NCI-H1417 (cell line): Measurements from ENCODE around the gene SMIM38.
"Not testable (repeated sequence)": the region's sequence is repeated elsewhere in the genome, so short reads cannot be mapped to it uniquely, and the experiment has no call there.

Experiments used
- DNase-seq, 3 experiments: peaks; one replicate each; lab custom pipeline; 2025; lab: John Stamatoyannopoulos, UW

SMIM38 gene

GRCh38 chr11:69140161-69140560 lies 15.6 kb upstream of the SMIM38 start:
- DNase-seq: not testable (repeated sequence)

DNA sequence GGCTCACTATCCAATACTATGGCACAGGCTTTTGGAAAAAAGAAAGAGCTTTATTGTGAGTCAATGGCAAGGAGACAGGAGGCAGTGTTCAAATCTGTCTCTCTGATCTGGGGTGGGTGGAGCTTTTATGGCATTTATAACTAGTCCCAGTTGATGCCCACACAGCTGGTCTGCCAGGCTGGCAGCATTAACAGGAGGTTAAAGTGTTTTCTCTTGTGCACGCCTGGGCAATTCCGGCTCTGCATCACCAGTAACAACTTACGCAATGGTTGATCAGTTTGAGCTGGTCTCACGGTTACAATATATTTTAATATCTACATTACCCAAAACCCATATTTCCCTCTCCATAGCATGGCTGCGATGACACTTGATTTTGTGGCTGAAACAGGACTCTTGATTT lies 15.1 kb upstream of the SMIM38 start:
- no peak for DNase-seq

DNA sequence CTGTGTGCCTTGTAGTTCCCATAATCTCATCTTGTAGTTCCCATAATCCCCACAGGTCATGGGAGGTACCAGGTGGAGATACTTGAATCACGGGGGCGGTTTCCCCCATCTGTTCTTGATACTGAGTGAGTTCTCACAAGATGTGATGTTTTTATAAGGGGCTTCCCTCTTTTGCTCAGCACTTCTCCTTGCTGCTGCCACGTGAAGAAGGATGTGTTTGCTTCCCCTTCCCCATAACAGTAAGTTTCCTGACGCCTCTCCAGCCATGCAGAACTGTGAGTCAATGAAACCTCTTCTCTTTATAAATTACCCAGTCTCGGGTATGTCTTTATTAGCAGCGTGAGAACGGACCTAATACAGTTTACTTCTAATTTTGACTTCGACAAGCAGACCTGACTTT lies 14.0 kb upstream of the SMIM38 start:
- no peak for DNase-seq

- DNase-seq: no peak
Observed at GRCh38 chr11:69142895-69143294, 12.8 kb upstream of the SMIM38 start.

DNA sequence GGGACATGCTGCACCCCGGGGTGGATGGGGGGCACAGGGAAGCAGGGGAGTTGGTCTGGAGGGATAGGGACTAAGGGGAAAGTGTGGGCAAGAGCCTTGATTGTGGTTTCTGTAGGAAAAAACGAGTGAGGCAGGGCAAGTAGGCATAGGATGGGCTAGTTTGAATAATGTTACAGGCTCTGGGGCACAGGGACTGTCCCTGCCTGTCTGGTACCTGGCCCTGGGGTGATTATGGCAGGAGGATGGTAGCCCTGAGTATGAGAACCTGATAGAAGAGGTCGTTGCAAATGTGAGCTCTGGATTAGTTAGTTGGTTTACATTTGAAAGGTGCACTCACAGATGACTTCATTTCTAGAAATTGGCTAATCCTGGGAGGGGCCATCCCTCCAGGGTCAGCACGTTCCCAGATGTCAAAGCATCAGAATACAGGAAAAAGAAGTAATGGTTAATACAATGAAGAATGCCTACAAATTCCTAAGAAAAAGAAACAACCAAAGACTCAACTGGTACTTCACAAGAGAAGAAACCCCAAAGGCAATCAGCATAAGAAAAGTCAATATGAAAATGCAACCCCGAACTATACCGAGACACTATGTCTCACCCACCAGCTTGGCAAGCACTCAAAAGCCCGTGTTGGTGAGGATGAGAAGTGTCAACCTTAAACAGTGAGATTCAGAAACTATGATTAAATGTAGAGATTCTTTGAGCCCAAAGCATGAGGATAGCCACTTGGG lies 11.3 kb upstream of the SMIM38 start:
- DNase-seq: no peak

- no peak for DNase-seq
Observed at GRCh38 chr11:69145050-69145380, 10.7 kb upstream of the SMIM38 start.

GRCh38 chr11:69148377-69148762 lies 7.4 kb upstream of the SMIM38 start:
- no peak for DNase-seq

GRCh38 chr11:69148806-69149205 lies 6.9 kb upstream of the SMIM38 start:
- DNase-seq: no peak

GRCh38 chr11:69149338-69150045 lies 6.2 kb upstream of the SMIM38 start:
- DNase-seq: not testable (repeated sequence)

DNA sequence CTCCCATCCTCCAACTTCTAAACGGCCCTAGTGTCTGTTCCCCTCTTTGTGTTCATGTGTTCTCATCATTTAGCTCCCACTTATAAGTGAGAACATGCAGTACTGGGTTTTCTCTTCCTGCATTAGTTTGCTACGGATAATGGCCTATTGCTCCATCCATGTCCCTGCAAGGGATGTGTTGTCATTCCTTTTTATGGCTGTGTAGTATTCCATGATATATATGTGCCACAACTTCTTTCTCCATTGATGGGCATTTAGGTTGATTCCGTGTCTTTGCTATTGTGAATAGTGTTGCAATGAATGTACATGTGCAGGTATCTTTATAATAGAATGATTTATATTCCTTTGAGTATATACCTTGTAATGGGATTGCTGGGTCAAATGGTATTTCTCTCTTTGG lies 5.6 kb upstream of the SMIM38 start:
- DNase-seq: no peak

GRCh38 chr11:69151836-69152235 lies 3.9 kb upstream of the SMIM38 start:
- DNase-seq: no peak

GRCh38 chr11:69152733-69153421 lies 2.9 kb upstream of the SMIM38 start:
- DNase-seq: no peak

DNA sequence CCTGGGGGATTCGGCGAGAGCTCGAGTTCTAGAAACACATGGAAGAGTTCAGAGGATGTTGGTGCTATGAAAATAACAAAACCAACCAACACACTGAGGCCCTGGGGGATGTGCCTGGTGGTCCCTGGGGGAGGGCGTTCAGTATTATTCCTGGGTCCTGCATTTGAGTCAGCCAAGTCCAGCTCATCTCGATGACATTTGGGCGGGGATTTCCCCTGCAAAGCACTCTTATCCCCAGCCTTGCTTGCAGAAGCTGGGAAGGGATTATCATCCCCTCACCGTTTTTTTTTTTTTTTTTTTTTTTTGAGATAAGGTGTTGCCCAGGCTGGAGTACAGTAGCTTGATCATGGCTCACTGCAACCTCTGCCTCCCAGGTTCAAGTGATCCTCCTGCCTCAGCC lies 2.1 kb upstream of the SMIM38 start:
- no peak for DNase-seq

DNA sequence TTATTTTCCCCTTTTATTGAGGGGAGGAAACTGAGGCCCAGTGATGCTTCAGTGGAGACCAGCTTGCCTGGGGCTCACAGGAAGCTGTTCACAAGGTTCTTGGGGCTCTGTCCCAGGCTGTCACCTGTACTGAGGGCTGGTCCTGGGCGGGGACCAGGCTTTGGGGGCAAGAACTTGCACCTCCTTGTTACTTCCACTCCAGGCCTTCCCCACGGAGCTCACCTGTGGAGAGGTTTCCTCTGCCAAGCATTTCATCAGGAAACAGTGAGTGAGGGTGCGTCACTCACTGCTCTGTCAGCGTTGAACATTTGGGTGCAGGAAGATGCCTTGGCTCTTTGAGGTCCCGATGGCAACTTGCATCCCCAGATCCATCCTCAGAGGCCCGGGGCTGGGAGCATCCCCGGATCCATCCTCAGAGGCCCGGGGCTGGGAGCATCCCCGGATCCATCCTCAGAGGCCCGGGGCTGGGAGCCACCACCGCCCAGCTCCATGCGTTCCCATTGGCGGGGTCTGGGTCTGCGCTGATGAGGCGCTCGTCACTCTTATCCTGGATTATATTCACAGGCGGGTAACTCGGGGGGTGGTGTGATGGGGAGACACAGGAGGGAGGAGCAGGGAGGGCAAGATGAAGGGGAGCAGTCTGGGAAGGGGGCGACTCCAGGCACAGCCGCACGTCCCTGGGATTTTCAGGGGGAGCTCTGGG lies 1.4 kb upstream of the SMIM38 start:
- DNase-seq: no peak

DNA sequence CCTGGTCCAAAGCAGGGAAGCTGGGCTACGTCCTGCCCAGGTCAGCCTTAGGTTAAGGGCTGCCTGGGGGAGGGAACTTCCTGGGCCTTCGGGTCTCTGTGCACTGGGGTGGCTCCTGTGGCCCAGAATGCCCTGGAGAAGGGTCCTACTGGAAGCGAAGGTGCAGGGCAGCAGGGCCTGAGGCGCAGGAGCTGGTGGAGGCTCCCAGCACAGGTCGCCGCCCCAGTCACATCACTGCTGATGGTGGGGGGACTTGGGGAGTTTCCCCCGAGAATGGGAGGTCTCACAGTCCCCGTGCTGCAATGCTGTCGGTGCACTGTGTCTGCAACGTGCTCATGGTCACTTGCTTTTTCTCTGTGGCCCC lies 815 bp upstream of the SMIM38 start:
- no peak for DNase-seq

GRCh38 chr11:69156235-69156639 lies 502 bp downstream of the SMIM38 start:
- DNase-seq: no peak

DNA sequence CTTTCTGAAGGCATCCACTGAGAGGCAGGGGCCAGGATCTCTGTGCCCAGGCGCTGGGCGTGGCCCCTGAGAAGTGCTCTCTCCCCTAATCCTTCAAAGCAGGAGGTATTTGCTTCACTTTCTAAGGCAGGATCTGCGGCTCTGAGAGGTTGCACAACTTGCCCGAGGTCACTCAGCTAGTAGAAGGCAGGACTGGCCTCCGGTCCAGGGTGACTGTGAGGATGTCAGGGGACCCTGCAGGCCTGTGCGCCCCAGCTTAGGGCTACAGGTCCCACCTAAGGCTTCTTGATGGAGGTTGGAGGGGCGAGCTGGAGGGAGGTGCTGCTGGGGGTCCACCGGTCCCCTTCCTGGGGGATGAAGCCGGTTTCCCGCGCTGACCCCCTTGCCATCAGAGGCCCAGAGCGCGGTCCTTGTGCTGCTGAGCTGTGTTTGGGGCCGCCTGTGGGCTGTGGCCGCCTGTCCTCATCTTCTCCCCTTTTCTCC lies 979 bp downstream of the SMIM38 start:
- DNase-seq: no peak

GRCh38 chr11:69157156-69157821 lies 1.6 kb downstream of the SMIM38 start:
- DNase-seq: peak in 2 of 3 experiments; percentile 51 to 76

DNA sequence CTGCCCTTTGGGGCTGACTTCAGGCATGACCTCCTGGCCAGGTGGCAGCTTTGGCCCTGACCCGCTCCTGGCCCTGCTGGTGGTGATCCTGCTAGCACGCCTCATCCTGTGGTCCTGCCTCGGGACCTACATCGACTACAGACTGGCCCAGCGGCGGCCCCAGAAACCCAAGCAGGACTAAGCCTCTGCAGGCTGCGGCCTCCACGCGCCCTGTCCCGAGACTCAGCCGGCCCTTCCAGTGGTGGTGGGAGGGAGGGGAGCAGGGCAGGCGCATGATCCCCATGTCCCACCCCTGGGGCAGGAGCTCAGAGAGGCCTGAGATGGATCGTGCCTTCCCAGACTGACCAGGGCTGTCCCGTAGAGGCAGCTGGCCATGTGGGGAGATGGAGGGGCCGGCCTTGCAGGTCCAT lies 2.1 kb downstream of the SMIM38 start:
- DNase-seq: no peak

GRCh38 chr11:69158301-69159149 lies 2.8 kb downstream of the SMIM38 start:
- DNase-seq: no peak
